BE2C (cell line): Measurements from ENCODE around the gene LAMC3.

Source experiments
- DNase-seq: peaks from one replicate; pipeline ENCODE4 v3.0.0-alpha.2; 2020
- H3K27me3 ChIP-seq: fragments of 250-450 bp; sonication (Bioruptor Pico); 2 replicates; pipeline ENCODE4 v1.5.1; 2020; ENCODE audit warnings: mild to moderate bottlenecking
- H3K36me3 ChIP-seq: fragments of 250-450 bp; sonication (Bioruptor Pico); 2 replicates; pipeline ENCODE4 v1.5.1; 2020; ENCODE audit warnings: mild to moderate bottlenecking
- H3K4me1 ChIP-seq: fragments of 250-450 bp; sonication (Bioruptor Pico); 2 replicates; pipeline ENCODE4 v1.5.1; 2020
- H3K4me3 ChIP-seq: 2 replicates; pipeline ENCODE4 v1.5.1; 2011; ENCODE audit warnings: low read depth, low read length
- H3K9me3 ChIP-seq: fragments of 250-450 bp; sonication (Bioruptor Pico); 2 replicates; pipeline ENCODE4 v1.5.1; 2020
- TF ChIP-seq, protein P1 (sequence below): IDR thresholded peaks from 2 replicates; pipeline ENCODE4 v1.5.1; 2012; ENCODE audit warnings: mild to moderate bottlenecking, low read depth, low read length

Gene LAMC3

DNA sequence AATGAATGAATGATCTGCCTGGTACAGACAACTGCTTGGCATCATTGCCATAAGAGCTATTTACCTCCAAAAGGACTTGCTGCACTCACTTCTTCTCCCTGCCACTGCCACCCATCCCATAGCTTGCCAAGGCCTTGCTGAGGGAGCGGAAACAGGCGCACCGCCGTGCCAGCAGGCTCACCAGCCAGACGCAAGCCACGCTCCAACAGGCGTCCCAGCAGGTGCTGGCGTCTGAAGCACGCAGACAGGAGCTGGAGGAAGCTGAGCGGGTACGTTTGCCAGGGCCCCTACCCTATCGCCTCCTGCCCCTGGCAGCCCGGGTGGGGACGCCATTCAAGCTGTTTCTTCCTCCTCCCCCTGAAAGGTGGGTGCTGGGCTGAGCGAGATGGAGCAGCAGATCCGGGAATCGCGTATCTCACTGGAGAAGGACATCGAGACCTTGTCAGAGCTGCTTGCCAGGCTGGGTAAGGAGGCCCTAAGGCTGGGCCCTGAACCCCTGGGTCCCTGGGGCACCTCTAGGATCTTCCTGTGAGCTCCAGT lies 78.5 kb downstream of the LAMC3 start:
- H3K4me3 ChIP-seq, result no peak overlapping the region
- TF ChIP-seq, protein P1, sequence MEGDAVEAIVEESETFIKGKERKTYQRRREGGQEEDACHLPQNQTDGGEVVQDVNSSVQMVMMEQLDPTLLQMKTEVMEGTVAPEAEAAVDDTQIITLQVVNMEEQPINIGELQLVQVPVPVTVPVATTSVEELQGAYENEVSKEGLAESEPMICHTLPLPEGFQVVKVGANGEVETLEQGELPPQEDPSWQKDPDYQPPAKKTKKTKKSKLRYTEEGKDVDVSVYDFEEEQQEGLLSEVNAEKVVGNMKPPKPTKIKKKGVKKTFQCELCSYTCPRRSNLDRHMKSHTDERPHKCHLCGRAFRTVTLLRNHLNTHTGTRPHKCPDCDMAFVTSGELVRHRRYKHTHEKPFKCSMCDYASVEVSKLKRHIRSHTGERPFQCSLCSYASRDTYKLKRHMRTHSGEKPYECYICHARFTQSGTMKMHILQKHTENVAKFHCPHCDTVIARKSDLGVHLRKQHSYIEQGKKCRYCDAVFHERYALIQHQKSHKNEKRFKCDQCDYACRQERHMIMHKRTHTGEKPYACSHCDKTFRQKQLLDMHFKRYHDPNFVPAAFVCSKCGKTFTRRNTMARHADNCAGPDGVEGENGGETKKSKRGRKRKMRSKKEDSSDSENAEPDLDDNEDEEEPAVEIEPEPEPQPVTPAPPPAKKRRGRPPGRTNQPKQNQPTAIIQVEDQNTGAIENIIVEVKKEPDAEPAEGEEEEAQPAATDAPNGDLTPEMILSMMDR, result no peak
- peak; percentile 41 for DNase-seq
- H3K36me3 ChIP-seq, result no peaks in the 10 kb centered on the region
- no peaks in the 10 kb centered on the region for H3K9me3 ChIP-seq
- H3K4me1 ChIP-seq, result no peaks in the 10 kb centered on the region
- no peaks in the 10 kb centered on the region for H3K27me3 ChIP-seq

DNA sequence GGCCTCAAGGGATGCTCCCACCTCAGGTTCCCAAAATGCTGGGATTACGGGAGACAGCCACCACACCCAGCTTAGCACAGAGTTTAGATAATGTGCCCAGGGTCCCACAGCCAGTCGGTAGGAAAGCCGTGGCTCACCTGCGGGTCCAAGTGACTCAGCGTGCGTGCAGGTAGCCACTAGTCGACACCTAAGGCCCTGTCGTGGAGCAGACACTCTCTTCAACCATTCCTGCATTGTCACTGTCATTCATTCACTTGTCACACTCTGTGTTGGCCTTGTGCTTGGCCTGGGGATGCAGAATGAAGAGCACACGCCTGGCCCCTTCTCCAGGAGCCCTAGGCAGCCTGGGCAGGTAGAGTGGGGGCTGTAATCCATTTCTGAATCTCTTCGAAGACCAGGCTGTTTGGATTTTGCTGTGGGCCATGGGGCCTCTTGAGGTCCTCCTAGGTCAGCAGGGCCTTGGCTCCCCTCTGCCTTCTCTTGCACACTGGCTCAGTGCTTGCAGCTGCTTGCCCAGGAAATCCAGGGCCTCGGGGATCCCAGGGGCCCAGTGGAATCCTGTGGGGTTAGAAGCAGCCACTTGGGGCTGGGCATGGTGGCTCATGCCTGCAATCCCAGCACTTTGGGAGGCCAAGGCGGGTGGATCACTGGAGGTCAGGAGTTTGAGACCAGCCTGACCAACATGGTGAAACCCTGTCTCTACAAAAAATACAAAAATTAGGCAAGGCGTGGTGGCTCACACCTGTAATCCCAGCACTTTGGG lies 81.2 kb downstream of the LAMC3 start:
- Histone ChIP-seq H3K4me1 (no peaks in the 10 kb centered on the region), H3K27me3 (peaks cover 9% of the 10 kb centered on the region), H3K9me3 (no peaks in the 10 kb centered on the region), H3K4me3 (no peak overlapping the region), H3K36me3 (no peaks in the 10 kb centered on the region)
- no peak for DNase-seq
- TF ChIP-seq, protein P1, result no peak

DNA sequence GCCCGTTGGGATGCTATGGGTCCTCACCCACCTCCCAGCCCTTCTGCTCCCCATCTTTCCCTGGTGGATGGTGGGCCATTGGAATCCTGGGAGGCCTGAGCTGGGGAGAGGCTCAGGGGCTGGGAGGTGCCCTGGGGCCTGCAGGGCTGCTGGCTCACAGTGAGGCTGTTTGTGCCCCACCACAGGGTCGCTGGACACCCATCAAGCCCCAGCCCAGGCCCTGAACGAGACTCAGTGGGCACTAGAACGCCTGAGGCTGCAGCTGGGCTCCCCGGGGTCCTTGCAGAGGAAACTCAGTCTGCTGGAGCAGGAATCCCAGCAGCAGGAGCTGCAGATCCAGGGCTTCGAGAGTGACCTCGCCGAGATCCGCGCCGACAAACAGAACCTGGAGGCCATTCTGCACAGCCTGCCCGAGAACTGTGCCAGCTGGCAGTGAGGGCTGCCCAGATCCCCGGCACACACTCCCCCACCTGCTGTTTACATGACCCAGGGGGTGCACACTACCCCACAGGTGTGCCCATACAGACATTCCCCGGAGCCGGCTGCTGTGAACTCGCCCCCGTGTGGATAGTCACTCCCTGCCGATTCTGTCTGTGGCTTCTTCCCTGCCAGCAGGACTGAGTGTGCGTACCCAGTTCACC lies 82.5 kb downstream of the LAMC3 start:
- no peaks in the 10 kb centered on the region for H3K36me3 ChIP-seq
- H3K27me3 ChIP-seq, result peaks cover 20% of the 10 kb centered on the region
- DNase-seq, result no peak
- no peaks in the 10 kb centered on the region for H3K4me1 ChIP-seq
- TF ChIP-seq, protein P1, result no peak
- no peaks in the 10 kb centered on the region for H3K9me3 ChIP-seq
- H3K4me3 ChIP-seq, result no peak overlapping the region

DNA sequence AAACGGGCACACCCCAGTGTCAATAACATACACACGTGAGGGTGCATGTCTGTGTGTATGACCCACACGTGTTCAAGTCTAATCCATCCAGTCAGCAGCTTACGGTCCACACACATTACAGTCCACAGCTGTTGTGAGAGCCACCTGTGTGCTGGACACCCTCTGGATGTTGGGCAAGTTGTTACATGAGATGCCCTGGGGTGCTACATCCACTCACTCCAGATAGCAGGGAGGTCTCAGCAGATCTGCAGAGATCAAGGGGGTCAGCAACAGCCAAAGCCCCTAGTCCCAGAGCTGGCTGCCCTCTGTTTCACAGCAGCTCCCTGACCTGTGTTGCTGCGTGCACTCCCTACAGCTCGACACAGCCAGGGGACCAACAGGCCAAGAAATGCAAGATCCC lies 83.1 kb downstream of the LAMC3 start:
- H3K36me3 ChIP-seq, result no peaks in the 10 kb centered on the region
- no peak overlapping the region for H3K4me3 ChIP-seq
- peaks cover 26% of the 10 kb centered on the region for H3K27me3 ChIP-seq
- H3K4me1 ChIP-seq, result no peaks in the 10 kb centered on the region
- DNase-seq, result no peak
- TF ChIP-seq, protein P1, result no peak
- no peaks in the 10 kb centered on the region for H3K9me3 ChIP-seq

DNA sequence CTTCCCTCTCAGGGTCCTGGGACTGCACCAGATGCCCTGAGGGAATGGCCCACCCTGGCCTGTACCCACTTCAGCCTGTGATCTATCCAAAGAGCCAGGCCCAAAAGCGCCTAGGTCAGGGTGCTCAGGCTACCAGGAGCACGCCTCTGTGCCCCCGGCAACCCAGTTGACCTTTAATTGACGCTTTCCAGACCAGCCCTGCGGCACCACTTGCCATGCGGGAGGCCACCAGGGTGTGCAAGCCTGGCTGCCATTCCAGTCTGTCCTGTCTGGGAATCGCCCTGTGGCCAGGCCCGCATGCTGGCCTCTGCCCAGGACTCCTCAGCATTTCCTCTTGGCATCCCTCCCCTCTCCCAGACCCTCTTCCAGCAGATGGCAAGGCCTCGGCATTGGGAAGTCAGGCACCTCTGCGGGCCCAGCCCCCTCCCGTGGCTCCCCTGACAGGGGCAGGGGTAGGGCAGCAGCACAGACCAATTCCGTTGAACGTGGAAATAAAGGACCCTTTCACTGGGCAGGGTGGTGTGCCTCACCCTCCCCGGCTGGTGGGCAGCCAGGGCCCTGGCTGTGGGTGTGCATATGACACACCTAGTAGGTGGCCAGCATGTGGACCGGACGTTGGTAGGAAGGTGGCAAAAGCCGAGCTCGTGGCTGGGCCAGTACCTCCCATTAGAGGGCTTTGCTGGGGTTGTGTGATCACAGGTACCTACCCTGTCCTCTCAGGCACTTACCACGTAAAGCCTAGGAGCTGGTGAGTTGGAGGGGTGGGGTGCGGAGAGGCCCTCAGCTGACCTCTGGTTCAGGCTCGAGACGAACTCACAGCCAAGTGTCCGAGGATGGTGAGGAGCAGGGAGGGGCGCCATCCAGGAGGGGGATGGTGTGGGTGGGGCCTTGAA lies 83.8 kb downstream of the LAMC3 start:
- Histone ChIP-seq H3K4me1 (no peaks in the 10 kb centered on the region), H3K9me3 (no peaks in the 10 kb centered on the region), H3K27me3 (peaks cover 33% of the 10 kb centered on the region), H3K4me3 (no peak overlapping the region), H3K36me3 (no peaks in the 10 kb centered on the region)
- TF ChIP-seq, protein P1, result no peak
- DNase-seq, result no peak
